Measurements from ENCODE around the gene OPA3. TPM values are rescaled to one million over a fixed set of nuclear protein-coding genes. Genes with fewer than 3 reads are reported as not detected.

OPA3 gene
- total RNA-seq, 1 donor from 2014 or later, result 14.4 TPM

DNA sequence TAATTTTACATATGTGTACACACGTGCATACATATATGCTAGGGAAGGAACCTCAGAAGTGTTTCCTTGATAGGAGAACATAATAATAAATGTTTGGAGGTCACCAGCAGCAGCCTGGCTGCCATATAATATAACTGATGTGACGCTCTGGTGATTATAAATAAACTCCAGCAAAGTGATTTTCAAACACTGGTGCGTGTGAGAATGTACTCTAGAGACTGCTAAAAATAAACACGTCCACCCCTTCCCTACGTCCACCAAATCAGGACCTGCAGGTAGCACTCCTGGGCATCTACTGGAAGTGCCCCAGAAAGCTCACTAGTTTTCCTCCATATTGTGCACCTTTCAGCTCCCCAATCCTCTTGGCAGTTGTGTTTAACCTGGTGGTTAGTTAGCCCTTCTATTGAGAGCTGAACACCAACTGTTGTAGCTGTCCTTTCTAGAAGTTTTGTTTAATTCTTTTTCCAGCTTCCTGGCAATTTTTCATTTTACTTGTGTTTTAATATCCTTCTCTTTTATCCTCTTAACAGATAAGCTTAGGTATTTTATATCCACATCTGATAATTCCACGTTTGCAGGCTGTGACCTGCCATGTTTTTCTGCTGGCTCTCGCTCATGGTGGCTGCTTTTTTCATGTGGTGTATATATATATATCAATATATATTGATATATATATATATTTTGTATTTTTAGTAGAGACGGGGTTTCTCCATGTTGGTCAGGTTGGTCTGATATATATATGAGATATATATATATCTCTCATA lies 13.0 kb downstream of the OPA3 start:
- Mint-ChIP-seq H3K4me1 (ENCODE audit: low read depth) (peaks cover 5% of the 10 kb centered on the region), H3K27me3 (no peaks in the 10 kb centered on the region), H3K36me3 (ENCODE audit: insufficient read depth) (no peaks in the 10 kb centered on the region), H3K27ac (no peak overlapping the region), H3K4me3 (ENCODE audit: low read depth) (no peak overlapping the region), H3K9me3 (ENCODE audit: low read depth) (no peaks in the 10 kb centered on the region)
- no peak for DNase-seq (ENCODE audit: low spot score, unreplicated experiment)
- TF ChIP-seq, protein P1, sequence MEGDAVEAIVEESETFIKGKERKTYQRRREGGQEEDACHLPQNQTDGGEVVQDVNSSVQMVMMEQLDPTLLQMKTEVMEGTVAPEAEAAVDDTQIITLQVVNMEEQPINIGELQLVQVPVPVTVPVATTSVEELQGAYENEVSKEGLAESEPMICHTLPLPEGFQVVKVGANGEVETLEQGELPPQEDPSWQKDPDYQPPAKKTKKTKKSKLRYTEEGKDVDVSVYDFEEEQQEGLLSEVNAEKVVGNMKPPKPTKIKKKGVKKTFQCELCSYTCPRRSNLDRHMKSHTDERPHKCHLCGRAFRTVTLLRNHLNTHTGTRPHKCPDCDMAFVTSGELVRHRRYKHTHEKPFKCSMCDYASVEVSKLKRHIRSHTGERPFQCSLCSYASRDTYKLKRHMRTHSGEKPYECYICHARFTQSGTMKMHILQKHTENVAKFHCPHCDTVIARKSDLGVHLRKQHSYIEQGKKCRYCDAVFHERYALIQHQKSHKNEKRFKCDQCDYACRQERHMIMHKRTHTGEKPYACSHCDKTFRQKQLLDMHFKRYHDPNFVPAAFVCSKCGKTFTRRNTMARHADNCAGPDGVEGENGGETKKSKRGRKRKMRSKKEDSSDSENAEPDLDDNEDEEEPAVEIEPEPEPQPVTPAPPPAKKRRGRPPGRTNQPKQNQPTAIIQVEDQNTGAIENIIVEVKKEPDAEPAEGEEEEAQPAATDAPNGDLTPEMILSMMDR (IDR thresholded peaks at IDR 0.05; ENCODE audit: unreplicated experiment), result no peak

DNA sequence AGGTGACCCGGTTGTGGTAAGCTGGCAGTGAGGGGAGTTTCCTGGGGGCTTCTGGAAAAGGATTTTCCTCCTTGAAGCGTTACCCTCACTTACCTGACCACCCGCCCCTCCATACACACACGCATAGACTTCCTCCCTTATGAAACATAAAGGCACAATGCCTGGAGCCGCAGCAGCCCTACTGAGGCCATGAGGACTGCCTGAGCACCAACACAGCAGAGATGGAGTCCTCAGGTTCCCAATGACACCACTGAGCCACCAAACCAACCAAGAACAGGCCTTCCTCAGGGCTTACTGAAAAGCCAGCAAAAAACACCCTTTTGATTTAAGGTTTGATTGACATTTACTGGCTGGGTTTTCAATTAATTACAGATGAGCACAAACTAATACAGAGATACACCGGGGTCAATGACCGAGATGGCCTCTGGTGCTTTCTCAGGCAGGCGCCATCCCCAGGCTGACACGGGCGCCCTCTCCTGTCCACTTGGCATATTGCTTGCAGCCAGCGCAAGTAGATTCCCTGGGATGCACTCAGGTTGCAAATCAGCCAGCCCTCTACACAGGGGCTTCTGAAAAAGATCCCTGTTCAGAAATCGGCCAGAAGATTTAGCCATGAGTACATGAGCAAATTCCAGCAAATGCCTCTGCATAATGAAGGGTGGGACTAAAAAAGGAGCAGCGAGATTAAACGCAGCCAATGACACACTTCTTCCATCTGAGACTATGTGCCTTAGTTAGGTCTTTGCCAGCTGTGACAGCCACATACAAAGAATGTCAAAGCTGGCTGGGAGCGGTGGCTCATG lies 14.8 kb downstream of the OPA3 start:
- no peak overlapping the region for H3K4me3 Mint-ChIP-seq (ENCODE audit: low read depth)
- peaks cover 3% of the 10 kb centered on the region for H3K4me1 Mint-ChIP-seq (ENCODE audit: low read depth)
- no peaks in the 10 kb centered on the region for H3K9me3 Mint-ChIP-seq (ENCODE audit: low read depth)
- H3K27ac Mint-ChIP-seq, result no peak overlapping the region
- no peaks in the 10 kb centered on the region for H3K36me3 Mint-ChIP-seq (ENCODE audit: insufficient read depth)
- no peaks in the 10 kb centered on the region for H3K27me3 Mint-ChIP-seq
- DNase-seq (ENCODE audit: low spot score, unreplicated experiment), result peak; percentile 32
- TF ChIP-seq, protein P1 (IDR thresholded peaks at IDR 0.05; ENCODE audit: unreplicated experiment), result peak; percentile 67

DNA sequence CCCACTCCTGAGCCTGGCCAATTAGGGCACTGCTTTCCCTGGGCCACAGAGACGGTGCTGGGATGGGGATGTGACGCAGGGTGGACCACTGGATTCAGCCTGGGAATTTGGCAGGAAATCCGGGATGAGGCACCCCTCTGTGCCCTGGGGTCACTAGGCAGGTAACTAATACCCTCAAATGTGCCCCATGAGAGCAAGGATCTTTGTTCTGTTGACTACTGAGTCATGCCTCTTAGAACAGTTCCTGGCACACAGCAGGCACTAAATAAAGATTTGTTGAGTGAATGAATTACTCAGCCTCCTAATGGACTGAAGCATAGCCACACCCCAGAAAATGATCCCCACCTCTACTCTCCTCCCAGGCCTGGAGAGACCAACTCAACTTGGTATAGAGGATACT lies 15.9 kb downstream of the OPA3 start:
- H3K9me3 Mint-ChIP-seq (ENCODE audit: low read depth), result no peaks in the 10 kb centered on the region
- H3K27ac Mint-ChIP-seq, result no peak overlapping the region
- H3K4me1 Mint-ChIP-seq (ENCODE audit: low read depth), result peaks cover 3% of the 10 kb centered on the region
- TF ChIP-seq, protein P1 (IDR thresholded peaks at IDR 0.05; ENCODE audit: unreplicated experiment), result no peak
- H3K4me3 Mint-ChIP-seq (ENCODE audit: low read depth), result no peak overlapping the region
- H3K27me3 Mint-ChIP-seq, result no peaks in the 10 kb centered on the region
- no peak for DNase-seq (ENCODE audit: low spot score, unreplicated experiment)
- no peaks in the 10 kb centered on the region for H3K36me3 Mint-ChIP-seq (ENCODE audit: insufficient read depth)

DNA sequence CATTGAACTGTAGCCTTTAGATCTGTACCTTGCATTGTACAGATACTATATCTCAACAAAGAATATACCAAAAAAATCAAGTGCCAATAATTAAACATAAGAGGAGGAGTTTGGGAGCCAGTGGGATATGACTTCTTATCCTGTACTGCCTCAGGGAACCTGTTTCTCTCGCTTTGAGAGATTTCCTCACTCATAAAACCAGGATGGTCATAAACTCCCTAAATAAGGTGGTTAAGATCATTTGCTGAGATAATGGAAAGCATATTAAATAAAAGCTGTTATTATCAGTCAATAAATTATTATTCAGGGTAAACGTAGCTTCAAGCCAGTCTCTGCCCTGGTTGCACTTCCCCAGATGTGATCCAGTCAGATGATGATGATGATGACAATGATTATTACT lies 17.0 kb downstream of the OPA3 start:
- H3K36me3 Mint-ChIP-seq (ENCODE audit: insufficient read depth), result no peaks in the 10 kb centered on the region
- TF ChIP-seq, protein P1 (IDR thresholded peaks at IDR 0.05; ENCODE audit: unreplicated experiment), result no peak
- no peaks in the 10 kb centered on the region for H3K27me3 Mint-ChIP-seq

DNA sequence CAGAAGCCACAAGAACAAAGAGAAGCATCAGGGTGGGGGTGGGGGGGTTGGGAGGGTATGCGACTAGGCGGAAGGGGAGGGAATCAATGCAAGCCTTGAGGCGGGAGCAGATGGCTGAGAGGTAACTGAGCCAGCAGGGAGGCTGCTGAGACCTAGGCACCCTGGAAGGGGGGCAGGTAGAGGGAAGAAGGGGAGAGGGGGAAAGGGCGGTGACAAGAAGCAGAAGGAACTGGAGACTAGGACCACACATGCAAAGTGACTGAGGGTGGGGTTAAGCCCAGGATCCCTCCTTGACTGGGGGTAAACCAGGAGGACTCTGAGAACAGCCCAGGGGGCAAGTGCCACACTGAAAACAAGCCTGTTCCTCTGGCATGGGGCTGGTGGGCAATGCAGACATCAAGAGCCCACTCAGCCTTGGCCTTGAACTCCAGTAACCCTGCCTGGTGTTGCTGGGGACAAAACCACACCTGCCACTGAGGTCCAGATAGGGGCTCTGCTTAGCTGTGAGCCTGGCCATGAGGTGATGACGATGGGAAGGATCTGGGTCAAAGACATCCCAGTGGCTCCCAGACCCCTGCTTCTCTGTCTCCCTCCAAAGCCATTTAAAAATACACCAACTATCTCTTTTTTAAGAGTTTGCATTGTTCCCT lies 20.3 kb downstream of the OPA3 start:
- no peaks in the 10 kb centered on the region for H3K27me3 Mint-ChIP-seq
- no peaks in the 10 kb centered on the region for H3K4me1 Mint-ChIP-seq (ENCODE audit: low read depth)
- H3K36me3 Mint-ChIP-seq (ENCODE audit: insufficient read depth), result peaks cover 2% of the 10 kb centered on the region
- TF ChIP-seq, protein P1 (IDR thresholded peaks at IDR 0.05; ENCODE audit: unreplicated experiment), result no peak
- no peak overlapping the region for H3K4me3 Mint-ChIP-seq (ENCODE audit: low read depth)
- no peak for DNase-seq (ENCODE audit: low spot score, unreplicated experiment)
- H3K9me3 Mint-ChIP-seq (ENCODE audit: low read depth), result no peaks in the 10 kb centered on the region
- H3K27ac Mint-ChIP-seq, result no peak overlapping the region

More for the DNA sequence above, 17.0 kb downstream of the OPA3 start:
- H3K4me1 Mint-ChIP-seq (ENCODE audit: low read depth), result no peaks in the 10 kb centered on the region
- DNase-seq (ENCODE audit: low spot score, unreplicated experiment), result no peak
- no peaks in the 10 kb centered on the region for H3K9me3 Mint-ChIP-seq (ENCODE audit: low read depth)
- no peak overlapping the region for H3K27ac Mint-ChIP-seq
- H3K4me3 Mint-ChIP-seq (ENCODE audit: low read depth), result no peak overlapping the region
